ENCODE results near the gene FYCO1. TPM values are rescaled to one million over a fixed set of nuclear protein-coding genes. Genes with fewer than 3 reads are reported as not detected.

Gene FYCO1
- total and polyA plus RNA-seq, 2 of the 13 experiments (the other 11 are each of a cell fraction or from before 2014, with no cell fraction given), result 2.7 to 4.2 TPM

DNA sequence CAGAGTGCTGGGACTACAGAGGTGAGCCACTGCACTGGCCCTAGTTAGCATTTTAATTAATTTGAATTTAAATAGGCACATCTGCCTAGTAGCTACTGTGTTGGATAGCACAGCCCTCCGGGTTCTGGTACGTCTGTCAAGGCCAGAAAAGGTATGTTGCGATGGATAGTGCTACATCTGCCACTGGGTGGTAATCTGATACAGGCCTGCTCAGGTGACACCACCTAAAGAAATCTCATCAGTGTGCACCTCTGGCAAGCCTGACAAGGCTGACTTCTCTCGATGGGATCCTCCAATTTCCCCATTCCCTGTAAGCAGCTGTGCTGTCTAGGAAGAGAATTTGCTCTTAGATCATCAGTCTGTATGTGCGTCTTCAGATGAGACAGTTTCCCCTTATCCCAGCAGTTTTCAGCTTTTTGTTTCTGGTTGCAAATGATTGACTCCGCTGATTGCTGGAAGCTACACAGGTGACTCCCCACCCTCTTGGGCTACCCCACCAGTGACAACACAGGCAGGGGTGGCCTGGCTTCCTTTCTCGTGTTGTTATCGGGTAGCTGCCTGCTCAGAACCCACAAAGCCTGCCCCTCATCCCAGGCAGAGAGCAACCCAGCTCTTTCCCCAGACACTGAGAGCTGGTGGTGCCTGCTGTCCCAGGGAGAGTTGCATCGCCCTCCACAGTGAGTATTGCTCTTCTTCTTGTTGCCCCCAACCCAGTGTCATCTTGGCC is 109.5 kb downstream of the FYCO1 start, which contains the start of gene CCR9:
Gene CCR9, plus strand, starts transcription at position 565 of the 727 bp plus-strand sequence. CDS start 8,391 bp downstream, outside the sequence.
- Histone ChIP-seq H3K9me3 (ENCODE audit: low read length) (no peaks in the 10 kb centered on the region), H3K27ac (ENCODE audit: extremely low read length, insufficient read depth, low read length) (no peak within 1 kb of the TSS), H3K4me2 (ENCODE audit: low read depth, low read length) (no peak within 1 kb of the TSS), H3K36me3 (replicated peaks in 1 of 2; ENCODE audit: control insufficient read depth in 1 of 2, insufficient read depth in 2 of 2, low read length in 2 of 2) (no peaks in the 10 kb centered on the region), H3K9ac (ENCODE audit: insufficient read depth, low read depth, low read length) (no peak within 1 kb of the TSS), H3K79me2 (ENCODE audit: insufficient read depth, low read length) (no peaks in the 10 kb centered on the region), H3K27me3 (ENCODE audit: control insufficient read depth in 1 of 2, insufficient read depth in 2 of 2, low read length in 2 of 2) (peaks cover 0 to 4% of the 10 kb centered on the region in 2 experiments; a peak in 1 of 5 replicates), H2AFZ (ENCODE audit: low read length) (no peak within 1 kb of the TSS), H3K4me3 (replicated peaks in 1 of 3; ENCODE audit: insufficient read depth in 1 of 3, low read depth in 2 of 3, low read length in 3 of 3) (no peak within 1 kb of the TSS), H4K20me1 (ENCODE audit: insufficient read depth, low read length) (no peaks in the 10 kb centered on the region), H3K4me1 (ENCODE audit: insufficient read depth, low read length) (no peaks in the 10 kb centered on the region)
- POLR2A ChIA-PET, result no interaction called here
- in situ Hi-C loops (cut with HindIII; ENCODE audit: extremely low pct_ligation_motif_present, low pct_unique_long_range_greater_than_20kb) (no loop called here), intact Hi-C loops (cut with micrococcal nuclease; ENCODE audit: unreplicated experiment) (no loop called here)
- DNase-seq (ENCODE audit: low spot score) (no peak), ATAC-seq (no peak), FAIRE-seq (no peak)
- no TSS peak for BruUV-seq (replicated peaks)
- CTCF ChIA-PET (ENCODE audit: low intra/inter-chr PET ratio, low total read pairs), result no interaction called here
- 18% methylated on average over 9 of the region's 9 CpGs for WGBS (ENCODE audit: low lambda C conversion rate)
- no peak for TF ChIP-seq ZNF232 (CRISPR knock-in tag; IDR thresholded peaks at IDR 0.05; ENCODE audit: borderline replicate concordance)
- no peak for TF ChIP-seq ZNF333 (CRISPR knock-in tag; IDR thresholded peaks at IDR 0.05; ENCODE audit: borderline replicate concordance)
- TF ChIP-seq ZNF776 (CRISPR knock-in tag; IDR thresholded peaks at IDR 0.05), result no peak
- no peak for TF ChIP-seq SP2 (CRISPR knock-in tag; IDR thresholded peaks at IDR 0.05)
- TF ChIP-seq DPF2 (CRISPR knock-in tag; IDR thresholded peaks at IDR 0.05; ENCODE audit: borderline replicate concordance, low read depth), result no peak
- no peak for TF ChIP-seq NONO (IDR thresholded peaks at IDR 0.05)
- no peak for TF ChIP-seq NONO (CRISPR knock-in tag; conservative IDR thresholded peaks at IDR 0.05)
- TF ChIP-seq, protein P1, sequence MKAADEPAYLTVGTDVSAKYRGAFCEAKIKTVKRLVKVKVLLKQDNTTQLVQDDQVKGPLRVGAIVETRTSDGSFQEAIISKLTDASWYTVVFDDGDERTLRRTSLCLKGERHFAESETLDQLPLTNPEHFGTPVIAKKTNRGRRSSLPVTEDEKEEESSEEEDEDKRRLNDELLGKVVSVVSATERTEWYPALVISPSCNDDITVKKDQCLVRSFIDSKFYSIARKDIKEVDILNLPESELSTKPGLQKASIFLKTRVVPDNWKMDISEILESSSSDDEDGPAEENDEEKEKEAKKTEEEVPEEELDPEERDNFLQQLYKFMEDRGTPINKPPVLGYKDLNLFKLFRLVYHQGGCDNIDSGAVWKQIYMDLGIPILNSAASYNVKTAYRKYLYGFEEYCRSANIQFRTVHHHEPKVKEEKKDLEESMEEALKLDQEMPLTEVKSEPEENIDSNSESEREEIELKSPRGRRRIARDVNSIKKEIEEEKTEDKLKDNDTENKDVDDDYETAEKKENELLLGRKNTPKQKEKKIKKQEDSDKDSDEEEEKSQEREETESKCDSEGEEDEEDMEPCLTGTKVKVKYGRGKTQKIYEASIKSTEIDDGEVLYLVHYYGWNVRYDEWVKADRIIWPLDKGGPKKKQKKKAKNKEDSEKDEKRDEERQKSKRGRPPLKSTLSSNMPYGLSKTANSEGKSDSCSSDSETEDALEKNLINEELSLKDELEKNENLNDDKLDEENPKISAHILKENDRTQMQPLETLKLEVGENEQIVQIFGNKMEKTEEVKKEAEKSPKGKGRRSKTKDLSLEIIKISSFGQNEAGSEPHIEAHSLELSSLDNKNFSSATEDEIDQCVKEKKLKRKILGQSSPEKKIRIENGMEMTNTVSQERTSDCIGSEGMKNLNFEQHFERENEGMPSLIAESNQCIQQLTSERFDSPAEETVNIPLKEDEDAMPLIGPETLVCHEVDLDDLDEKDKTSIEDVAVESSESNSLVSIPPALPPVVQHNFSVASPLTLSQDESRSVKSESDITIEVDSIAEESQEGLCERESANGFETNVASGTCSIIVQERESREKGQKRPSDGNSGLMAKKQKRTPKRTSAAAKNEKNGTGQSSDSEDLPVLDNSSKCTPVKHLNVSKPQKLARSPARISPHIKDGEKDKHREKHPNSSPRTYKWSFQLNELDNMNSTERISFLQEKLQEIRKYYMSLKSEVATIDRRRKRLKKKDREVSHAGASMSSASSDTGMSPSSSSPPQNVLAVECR (CRISPR knock-in tag; IDR thresholded peaks at IDR 0.05; ENCODE audit: borderline replicate concordance), result no peak
- TF ChIP-seq SAP130 (CRISPR knock-in tag; IDR thresholded peaks at IDR 0.05; ENCODE audit: low read depth), result no peak
- TF ChIP-seq SYNCRIP (IDR thresholded peaks at IDR 0.05; ENCODE audit: insufficient read depth, low read depth, low read length), result no peak
- no peak for TF ChIP-seq ZNF343 (CRISPR knock-in tag; IDR thresholded peaks at IDR 0.05)
- TF ChIP-seq ZNF737 (CRISPR knock-in tag; IDR thresholded peaks at IDR 0.05; ENCODE audit: borderline replicate concordance), result no peak
- no peak for TF ChIP-seq KLF15 (CRISPR knock-in tag; IDR thresholded peaks at IDR 0.05; ENCODE audit: borderline replicate concordance)
- TF ChIP-seq, protein P2, sequence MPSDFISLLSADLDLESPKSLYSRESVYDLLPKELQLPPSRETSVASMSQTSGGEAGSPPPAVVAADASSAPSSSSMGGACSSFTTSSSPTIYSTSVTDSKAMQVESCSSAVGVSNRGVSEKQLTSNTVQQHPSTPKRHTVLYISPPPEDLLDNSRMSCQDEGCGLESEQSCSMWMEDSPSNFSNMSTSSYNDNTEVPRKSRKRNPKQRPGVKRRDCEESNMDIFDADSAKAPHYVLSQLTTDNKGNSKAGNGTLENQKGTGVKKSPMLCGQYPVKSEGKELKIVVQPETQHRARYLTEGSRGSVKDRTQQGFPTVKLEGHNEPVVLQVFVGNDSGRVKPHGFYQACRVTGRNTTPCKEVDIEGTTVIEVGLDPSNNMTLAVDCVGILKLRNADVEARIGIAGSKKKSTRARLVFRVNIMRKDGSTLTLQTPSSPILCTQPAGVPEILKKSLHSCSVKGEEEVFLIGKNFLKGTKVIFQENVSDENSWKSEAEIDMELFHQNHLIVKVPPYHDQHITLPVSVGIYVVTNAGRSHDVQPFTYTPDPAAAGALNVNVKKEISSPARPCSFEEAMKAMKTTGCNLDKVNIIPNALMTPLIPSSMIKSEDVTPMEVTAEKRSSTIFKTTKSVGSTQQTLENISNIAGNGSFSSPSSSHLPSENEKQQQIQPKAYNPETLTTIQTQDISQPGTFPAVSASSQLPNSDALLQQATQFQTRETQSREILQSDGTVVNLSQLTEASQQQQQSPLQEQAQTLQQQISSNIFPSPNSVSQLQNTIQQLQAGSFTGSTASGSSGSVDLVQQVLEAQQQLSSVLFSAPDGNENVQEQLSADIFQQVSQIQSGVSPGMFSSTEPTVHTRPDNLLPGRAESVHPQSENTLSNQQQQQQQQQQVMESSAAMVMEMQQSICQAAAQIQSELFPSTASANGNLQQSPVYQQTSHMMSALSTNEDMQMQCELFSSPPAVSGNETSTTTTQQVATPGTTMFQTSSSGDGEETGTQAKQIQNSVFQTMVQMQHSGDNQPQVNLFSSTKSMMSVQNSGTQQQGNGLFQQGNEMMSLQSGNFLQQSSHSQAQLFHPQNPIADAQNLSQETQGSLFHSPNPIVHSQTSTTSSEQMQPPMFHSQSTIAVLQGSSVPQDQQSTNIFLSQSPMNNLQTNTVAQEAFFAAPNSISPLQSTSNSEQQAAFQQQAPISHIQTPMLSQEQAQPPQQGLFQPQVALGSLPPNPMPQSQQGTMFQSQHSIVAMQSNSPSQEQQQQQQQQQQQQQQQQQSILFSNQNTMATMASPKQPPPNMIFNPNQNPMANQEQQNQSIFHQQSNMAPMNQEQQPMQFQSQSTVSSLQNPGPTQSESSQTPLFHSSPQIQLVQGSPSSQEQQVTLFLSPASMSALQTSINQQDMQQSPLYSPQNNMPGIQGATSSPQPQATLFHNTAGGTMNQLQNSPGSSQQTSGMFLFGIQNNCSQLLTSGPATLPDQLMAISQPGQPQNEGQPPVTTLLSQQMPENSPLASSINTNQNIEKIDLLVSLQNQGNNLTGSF (CRISPR knock-in tag; IDR thresholded peaks at IDR 0.05), result no peak

Data from HepG2 (cell line).